GM12878 (cell line): ENCODE measurements around the gene TDRD7. TPM values are rescaled to one million over a fixed set of nuclear protein-coding genes. Genes with fewer than 3 reads are reported as not detected.

Experiments
- BHLHE40 ChIP-seq, 2 experiments: fragments of 450-650 bp in 1 of 2; IDR thresholded peaks; 2 replicates each; pipeline ENCODE4 v1.6.1; 2011 to 2017; ENCODE audit warnings: low read depth in 2 of 2, borderline replicate concordance in 1 of 2, improper control_type of control experiment in 1 of 2, low read length in 1 of 2, mild to moderate bottlenecking in 1 of 2
- CEBPB ChIP-seq, 2 experiments: fragments of 150-350 bp in 1 of 2; IDR thresholded peaks; 2 replicates each; pipeline ENCODE4 v1.6.1; 2012 to 2014; ENCODE audit warnings: low read depth in 2 of 2, low read length in 2 of 2, borderline replicate concordance in 1 of 2, inconsistent platforms in 1 of 2
- EZH2 ChIP-seq: IDR thresholded peaks from 2 replicates; pipeline ENCODE4 v1.6.1; 2012; ENCODE audit warnings: low read depth, mild to moderate bottlenecking, control low read depth, inconsistent platforms, low read length, borderline replicate concordance; ENCODE audit not compliant: control insufficient read depth
- FOXM1 ChIP-seq: IDR thresholded peaks from 2 replicates; pipeline ENCODE4 v1.6.1; 2012; ENCODE audit warnings: low read depth, mild to moderate bottlenecking, inconsistent platforms, low read length, moderate library complexity
- MYB ChIP-seq: fragments of 150-350 bp; IDR thresholded peaks from 2 replicates; pipeline ENCODE4 v1.6.1; 2014; ENCODE audit warnings: mild to moderate bottlenecking, low read depth, low read length, borderline replicate concordance
- NFYB ChIP-seq: IDR thresholded peaks from 2 replicates; pipeline ENCODE4 v1.6.1; 2011; ENCODE audit warnings: low read depth, mild to moderate bottlenecking, low read length, improper control_type of control experiment, moderate library complexity; ENCODE audit not compliant: insufficient read depth
- PAX5 ChIP-seq: IDR thresholded peaks from 2 replicates; pipeline ENCODE4 v1.6.1; 2011; ENCODE audit warnings: low read depth, low read length, borderline replicate concordance
- POLR2AphosphoS2 ChIP-seq: IDR thresholded peaks from 2 replicates; pipeline ENCODE4 v1.6.1; 2011; ENCODE audit warnings: low read depth, mild to moderate bottlenecking, low read length, improper control_type of control experiment, moderate library complexity
- POLR2AphosphoS5 ChIP-seq: IDR thresholded peaks from 2 replicates; pipeline ENCODE4 v1.6.1; 2011; ENCODE audit warnings: mild to moderate bottlenecking, low read length, inconsistent platforms
- SUPT20H ChIP-seq: IDR thresholded peaks from 2 replicates; pipeline ENCODE4 v1.6.1; 2011; ENCODE audit warnings: low read depth, mild to moderate bottlenecking, low read length, moderate library complexity, borderline replicate concordance; ENCODE audit not compliant: control insufficient read depth
- YY1 ChIP-seq: IDR thresholded peaks from 2 replicates; pipeline ENCODE4 v1.6.1; 2011; ENCODE audit warnings: low read depth, mild to moderate bottlenecking, low read length
- ZNF274 ChIP-seq: IDR thresholded peaks from one replicate; pipeline ENCODE4 v1.8.0; 2011; ENCODE audit not compliant: insufficient read length, insufficient read depth
- polyA plus RNA-seq, 11 experiments: library from polyadenylated mRNA; depleted of rRNA in 4 of 11; unstranded in 6 of 11; stranded (reverse) in 5 of 11; fragments of >200 nt; fragmentation: Nextera tagmentation in 4 of 11; fragmentation: Illumina TruSeq in 1 of 11; extraction: Ambion mirVana in 4 of 11; extraction: Trizol in 1 of 11; gene quantifications; 1 replicate in 1 of 11; 2 replicates in 10 of 11; pipeline versions ENCODE4 v1.2.1 to v1.2.3, GENCODE V29; 2011 to 2016; ENCODE audit warnings: inconsistent platforms in 2 of 11, missing spikeins in 2 of 11, low read depth in 1 of 11
- total RNA-seq, 4 experiments: library from RNA; depleted of rRNA in 3 of 4; stranded (reverse); fragments of >200 nt in 3 of 4; fragmentation: Illumina TruSeq in 1 of 4; extraction: Trizol in 1 of 4; gene quantifications; 2 replicates each; pipeline versions ENCODE4 v1.2.1 to v1.2.3, GENCODE V29; 2013 to 2021
- TF ChIP-seq, protein P1 (sequence below): fragments of 150-350 bp; IDR thresholded peaks from 2 replicates; pipeline ENCODE4 v1.6.1; 2014; ENCODE audit warnings: mild to moderate bottlenecking, low read depth, low read length
- TF ChIP-seq, protein P2 (sequence below): fragments of 150-350 bp; IDR thresholded peaks from 2 replicates; pipeline ENCODE4 v1.6.1; 2016; ENCODE audit warnings: low read depth, low read length
- TF ChIP-seq, protein P3 (sequence below): fragments of 450-650 bp; IDR thresholded peaks from 2 replicates; pipeline ENCODE4 v1.6.1; 2017; ENCODE audit warnings: mild to moderate bottlenecking, moderate library complexity
- TF ChIP-seq, protein P4 (sequence below): fragments of 450-650 bp; IDR thresholded peaks from 2 replicates; pipeline ENCODE4 v1.6.1; 2017; ENCODE audit warnings: mild to moderate bottlenecking, low read depth, inconsistent platforms; ENCODE audit not compliant: poor library complexity, severe bottlenecking

TDRD7 gene
- total and polyA plus RNA-seq, 10 of the 15 experiments (the other 5 are each of a cell fraction or from before 2014, with no cell fraction given): 5.7 to 26.4 (median 16.2) TPM

DNA sequence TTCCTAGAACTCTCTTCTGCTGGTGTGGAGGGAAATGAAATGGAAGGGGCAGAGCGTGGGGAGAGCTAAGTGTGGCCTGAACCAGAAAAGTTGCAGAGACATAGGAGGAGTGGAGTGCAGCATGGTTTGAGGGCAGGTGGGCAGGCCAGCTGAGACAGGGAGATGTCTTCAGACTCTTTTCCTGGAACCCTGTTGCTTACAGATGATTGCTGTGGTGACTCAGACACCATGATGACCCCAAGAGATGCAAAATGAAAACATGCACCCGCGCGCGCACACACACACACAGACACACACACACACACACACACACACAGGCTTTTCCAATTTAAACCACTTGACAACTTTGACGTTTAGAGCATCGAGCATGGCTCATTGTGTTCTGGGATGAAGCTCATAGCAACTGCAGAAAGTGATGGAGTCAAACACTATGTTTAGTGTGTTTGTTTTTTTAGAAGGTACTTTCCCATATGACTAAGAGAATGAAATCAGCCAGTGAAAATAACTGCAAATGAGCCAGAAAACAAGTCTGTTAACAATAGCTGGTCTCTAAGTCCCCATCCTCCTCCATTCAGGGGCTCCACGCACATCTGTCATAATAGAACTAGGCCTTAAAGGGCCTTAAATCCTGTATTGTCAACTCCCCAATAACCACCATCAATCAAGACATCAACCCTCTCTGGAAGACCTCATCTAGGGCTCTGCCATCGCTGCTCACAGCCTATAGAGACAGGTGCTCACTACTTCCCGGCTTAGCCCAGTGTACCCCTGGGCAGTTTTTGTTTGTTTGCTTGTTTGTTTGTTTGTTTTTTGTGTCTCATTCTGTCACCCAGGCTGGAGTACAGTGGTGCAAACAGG lies 99.1 kb downstream of the TDRD7 start (continued):
- TF ChIP-seq, protein P1, sequence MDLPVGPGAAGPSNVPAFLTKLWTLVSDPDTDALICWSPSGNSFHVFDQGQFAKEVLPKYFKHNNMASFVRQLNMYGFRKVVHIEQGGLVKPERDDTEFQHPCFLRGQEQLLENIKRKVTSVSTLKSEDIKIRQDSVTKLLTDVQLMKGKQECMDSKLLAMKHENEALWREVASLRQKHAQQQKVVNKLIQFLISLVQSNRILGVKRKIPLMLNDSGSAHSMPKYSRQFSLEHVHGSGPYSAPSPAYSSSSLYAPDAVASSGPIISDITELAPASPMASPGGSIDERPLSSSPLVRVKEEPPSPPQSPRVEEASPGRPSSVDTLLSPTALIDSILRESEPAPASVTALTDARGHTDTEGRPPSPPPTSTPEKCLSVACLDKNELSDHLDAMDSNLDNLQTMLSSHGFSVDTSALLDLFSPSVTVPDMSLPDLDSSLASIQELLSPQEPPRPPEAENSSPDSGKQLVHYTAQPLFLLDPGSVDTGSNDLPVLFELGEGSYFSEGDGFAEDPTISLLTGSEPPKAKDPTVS: no peak
- TF ChIP-seq POLR2AphosphoS2 (no peak), POLR2AphosphoS5 (peak; percentile 47), PAX5 (peak; percentile 65), FOXM1 (peak; percentile 85; the same call in 1 of the 2 replicates), MYB (no peak), NFYB (no peak), CEBPB (IDR thresholded peaks at IDR 0.05; ENCODE audit: borderline replicate concordance in 1 of 2, low read depth in 2 of 2, low read length in 2 of 2) (no peak), ZNF274 (no peak), BHLHE40 (IDR thresholded peaks at IDR 0.05; ENCODE audit: borderline replicate concordance in 1 of 2, low read depth in 2 of 2, low read length in 1 of 2) (peak; percentile 63 to 66), SUPT20H (no peak), YY1 (peak; percentile 38; the same call in 1 of the 2 replicates), EZH2 (no peak)
- TF ChIP-seq, protein P2, sequence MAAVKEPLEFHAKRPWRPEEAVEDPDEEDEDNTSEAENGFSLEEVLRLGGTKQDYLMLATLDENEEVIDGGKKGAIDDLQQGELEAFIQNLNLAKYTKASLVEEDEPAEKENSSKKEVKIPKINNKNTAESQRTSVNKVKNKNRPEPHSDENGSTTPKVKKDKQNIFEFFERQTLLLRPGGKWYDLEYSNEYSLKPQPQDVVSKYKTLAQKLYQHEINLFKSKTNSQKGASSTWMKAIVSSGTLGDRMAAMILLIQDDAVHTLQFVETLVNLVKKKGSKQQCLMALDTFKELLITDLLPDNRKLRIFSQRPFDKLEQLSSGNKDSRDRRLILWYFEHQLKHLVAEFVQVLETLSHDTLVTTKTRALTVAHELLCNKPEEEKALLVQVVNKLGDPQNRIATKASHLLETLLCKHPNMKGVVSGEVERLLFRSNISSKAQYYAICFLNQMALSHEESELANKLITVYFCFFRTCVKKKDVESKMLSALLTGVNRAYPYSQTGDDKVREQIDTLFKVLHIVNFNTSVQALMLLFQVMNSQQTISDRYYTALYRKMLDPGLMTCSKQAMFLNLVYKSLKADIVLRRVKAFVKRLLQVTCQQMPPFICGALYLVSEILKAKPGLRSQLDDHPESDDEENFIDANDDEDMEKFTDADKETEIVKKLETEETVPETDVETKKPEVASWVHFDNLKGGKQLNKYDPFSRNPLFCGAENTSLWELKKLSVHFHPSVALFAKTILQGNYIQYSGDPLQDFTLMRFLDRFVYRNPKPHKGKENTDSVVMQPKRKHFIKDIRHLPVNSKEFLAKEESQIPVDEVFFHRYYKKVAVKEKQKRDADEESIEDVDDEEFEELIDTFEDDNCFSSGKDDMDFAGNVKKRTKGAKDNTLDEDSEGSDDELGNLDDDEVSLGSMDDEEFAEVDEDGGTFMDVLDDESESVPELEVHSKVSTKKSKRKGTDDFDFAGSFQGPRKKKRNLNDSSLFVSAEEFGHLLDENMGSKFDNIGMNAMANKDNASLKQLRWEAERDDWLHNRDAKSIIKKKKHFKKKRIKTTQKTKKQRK: no peak
- TF ChIP-seq, protein P3, sequence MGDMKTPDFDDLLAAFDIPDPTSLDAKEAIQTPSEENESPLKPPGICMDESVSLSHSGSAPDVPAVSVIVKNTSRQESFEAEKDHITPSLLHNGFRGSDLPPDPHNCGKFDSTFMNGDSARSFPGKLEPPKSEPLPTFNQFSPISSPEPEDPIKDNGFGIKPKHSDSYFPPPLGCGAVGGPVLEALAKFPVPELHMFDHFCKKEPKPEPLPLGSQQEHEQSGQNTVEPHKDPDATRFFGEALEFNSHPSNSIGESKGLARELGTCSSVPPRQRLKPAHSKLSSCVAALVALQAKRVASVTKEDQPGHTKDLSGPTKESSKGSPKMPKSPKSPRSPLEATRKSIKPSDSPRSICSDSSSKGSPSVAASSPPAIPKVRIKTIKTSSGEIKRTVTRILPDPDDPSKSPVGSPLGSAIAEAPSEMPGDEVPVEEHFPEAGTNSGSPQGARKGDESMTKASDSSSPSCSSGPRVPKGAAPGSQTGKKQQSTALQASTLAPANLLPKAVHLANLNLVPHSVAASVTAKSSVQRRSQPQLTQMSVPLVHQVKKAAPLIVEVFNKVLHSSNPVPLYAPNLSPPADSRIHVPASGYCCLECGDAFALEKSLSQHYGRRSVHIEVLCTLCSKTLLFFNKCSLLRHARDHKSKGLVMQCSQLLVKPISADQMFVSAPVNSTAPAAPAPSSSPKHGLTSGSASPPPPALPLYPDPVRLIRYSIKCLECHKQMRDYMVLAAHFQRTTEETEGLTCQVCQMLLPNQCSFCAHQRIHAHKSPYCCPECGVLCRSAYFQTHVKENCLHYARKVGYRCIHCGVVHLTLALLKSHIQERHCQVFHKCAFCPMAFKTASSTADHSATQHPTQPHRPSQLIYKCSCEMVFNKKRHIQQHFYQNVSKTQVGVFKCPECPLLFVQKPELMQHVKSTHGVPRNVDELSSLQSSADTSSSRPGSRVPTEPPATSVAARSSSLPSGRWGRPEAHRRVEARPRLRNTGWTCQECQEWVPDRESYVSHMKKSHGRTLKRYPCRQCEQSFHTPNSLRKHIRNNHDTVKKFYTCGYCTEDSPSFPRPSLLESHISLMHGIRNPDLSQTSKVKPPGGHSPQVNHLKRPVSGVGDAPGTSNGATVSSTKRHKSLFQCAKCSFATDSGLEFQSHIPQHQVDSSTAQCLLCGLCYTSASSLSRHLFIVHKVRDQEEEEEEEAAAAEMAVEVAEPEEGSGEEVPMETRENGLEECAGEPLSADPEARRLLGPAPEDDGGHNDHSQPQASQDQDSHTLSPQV: no peak
- TF ChIP-seq, protein P4, sequence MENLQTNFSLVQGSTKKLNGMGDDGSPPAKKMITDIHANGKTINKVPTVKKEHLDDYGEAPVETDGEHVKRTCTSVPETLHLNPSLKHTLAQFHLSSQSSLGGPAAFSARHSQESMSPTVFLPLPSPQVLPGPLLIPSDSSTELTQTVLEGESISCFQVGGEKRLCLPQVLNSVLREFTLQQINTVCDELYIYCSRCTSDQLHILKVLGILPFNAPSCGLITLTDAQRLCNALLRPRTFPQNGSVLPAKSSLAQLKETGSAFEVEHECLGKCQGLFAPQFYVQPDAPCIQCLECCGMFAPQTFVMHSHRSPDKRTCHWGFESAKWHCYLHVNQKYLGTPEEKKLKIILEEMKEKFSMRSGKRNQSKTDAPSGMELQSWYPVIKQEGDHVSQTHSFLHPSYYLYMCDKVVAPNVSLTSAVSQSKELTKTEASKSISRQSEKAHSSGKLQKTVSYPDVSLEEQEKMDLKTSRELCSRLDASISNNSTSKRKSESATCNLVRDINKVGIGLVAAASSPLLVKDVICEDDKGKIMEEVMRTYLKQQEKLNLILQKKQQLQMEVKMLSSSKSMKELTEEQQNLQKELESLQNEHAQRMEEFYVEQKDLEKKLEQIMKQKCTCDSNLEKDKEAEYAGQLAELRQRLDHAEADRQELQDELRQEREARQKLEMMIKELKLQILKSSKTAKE: peak; percentile 71
